GM10266 (cell line): ENCODE data around the gene TAF12.
"Not testable (repeated sequence)": the region's sequence is repeated elsewhere in the genome, so short reads cannot be mapped to it uniquely, and the experiment has no call there.

ENCODE experiments used
- DNase-seq: peaks from one replicate; pipeline ENCODE4 v3.0.0; 2012; ENCODE audit errors: extremely low spot score
- TF ChIP-seq, protein P1 (sequence below): IDR thresholded peaks from 2 replicates; pipeline ENCODE4 v1.5.1; 2012; ENCODE audit warnings: mild to moderate bottlenecking, low read depth; ENCODE audit not compliant: control insufficient read depth, insufficient read depth; ENCODE audit errors: missing control alignments

TAF12 gene

DNA sequence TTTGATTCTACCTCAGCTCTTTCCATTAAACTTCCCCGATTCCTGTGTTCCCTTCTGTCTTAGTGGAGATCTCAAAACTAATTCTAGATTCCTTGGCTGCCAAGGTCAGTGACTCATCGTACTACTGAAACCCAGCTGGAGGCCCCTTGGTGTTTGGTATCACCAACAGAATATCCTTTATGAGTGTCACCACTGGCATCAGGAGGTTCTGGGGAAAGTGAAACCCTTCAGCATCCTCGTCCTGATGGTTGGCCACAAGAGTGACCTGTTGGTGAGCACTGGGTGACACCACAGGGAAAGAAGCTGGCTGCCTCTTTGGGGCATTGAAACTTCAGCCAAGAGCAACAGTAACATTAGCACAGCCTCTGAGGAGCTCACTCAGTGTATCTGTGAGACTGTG lies 41.2 kb downstream of the TAF12 start:
- TF ChIP-seq, protein P1, sequence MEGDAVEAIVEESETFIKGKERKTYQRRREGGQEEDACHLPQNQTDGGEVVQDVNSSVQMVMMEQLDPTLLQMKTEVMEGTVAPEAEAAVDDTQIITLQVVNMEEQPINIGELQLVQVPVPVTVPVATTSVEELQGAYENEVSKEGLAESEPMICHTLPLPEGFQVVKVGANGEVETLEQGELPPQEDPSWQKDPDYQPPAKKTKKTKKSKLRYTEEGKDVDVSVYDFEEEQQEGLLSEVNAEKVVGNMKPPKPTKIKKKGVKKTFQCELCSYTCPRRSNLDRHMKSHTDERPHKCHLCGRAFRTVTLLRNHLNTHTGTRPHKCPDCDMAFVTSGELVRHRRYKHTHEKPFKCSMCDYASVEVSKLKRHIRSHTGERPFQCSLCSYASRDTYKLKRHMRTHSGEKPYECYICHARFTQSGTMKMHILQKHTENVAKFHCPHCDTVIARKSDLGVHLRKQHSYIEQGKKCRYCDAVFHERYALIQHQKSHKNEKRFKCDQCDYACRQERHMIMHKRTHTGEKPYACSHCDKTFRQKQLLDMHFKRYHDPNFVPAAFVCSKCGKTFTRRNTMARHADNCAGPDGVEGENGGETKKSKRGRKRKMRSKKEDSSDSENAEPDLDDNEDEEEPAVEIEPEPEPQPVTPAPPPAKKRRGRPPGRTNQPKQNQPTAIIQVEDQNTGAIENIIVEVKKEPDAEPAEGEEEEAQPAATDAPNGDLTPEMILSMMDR: no peak
- DNase-seq: no peak

DNA sequence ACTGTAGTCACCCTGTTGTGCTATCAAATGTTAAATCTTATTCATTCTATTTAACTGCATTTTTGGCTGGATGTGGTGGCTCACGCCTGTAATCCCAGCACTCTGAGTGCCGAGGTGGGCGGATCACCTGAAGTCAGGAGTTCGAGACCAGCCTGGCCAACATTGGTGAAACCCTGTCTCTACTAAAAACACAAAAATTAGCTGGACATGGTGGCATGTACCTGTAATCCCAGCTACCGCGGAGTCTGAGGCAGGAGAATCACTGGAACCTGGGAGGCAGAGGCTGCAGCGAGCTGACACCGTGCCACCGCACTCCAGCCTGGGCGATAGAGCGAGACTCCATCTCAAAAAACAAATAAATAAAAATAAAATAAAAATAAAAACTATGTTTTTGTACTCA lies 46.6 kb downstream of the TAF12 start:
- not testable (repeated sequence) for DNase-seq

DNA sequence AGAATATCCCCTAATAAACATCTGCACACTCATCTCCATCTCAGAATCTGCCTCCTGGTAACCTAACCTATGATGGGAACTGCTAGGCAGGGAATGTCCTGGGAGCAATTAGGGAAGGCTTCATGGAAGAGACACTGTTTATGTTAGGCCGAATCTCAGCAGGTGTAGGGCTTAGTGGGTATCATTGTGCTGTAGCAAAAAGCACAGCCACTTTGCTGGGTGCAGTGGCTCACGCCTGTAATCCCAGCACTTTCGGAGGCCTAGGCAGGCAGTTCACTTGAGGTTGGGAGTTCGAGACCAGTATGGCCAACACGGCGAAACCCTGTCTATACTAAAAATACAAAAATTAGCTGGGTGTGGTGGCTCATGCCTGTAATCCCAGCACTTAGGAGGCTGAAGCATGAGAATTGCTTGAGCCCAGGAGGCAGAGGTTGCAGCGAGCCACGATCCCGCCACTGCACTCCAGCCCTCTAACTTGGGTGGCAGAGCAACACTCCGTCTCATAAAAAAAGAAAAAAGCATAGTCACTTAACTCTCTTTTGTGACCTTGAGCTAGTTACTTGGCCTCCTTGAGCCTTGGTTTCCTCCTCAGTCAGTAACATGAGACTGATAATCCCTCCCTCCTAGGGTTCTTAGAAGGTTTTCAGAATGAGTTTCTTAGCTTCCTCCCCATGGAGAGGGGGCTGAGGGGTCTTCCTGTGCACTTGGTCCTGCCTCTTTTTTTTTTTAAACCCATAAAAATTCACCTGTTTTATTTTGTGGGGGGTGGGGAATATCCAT lies 47.3 kb downstream of the TAF12 start:
- TF ChIP-seq, protein P1: no peak
- DNase-seq: no peak

DNA sequence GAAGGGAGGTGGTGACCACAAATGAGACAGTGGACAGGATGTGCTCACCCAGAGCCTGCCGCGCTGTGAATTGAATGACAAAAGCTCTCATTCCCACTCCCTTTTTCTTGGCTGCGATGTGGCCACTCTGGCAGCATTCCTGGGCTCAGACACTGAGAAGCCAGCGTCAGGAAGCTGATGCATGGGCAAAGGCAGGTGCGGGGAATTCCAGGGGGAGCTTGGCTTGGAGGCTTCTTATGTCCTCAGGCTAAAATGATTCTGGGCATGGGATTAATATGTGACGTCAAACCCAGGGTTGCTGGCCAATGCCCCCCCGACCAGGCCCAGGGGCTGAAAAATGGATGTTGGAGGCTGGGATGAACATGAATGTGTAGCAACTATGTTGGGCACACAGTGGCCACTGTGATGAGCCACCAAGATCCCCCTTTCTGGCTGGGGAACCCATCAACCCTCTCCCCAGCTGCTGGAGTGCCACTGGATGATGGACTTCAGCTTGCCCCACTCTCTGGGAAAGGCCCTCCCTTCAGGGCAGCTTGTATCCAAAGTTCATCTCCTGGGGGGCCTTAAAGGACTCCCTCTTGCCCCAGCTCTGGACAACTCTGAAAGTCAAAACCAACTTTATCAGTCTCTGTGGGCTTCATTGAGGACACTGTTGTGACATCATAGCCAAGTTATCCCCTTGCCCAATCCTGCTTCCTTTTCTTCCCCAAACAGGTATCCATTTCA lies 48.0 kb downstream of the TAF12 start:
- not testable (repeated sequence) for DNase-seq

DNA sequence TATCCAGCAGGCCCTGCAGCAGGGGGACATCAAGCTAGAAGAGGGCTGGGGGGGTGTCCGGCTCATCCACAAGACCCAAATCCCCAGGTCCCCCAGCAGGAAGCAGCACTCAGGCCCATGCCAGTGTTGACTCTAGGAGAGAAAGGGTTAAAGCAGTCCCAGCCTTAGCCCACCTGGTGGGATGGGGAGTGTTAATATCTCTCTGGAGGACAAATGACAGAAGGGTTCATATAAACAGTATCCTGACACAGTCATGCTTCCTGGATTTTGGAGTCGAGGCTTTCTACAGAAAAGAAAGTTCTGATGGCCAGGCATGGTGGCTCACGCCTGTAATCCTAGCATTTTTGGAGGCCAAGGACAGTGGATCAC lies 48.9 kb downstream of the TAF12 start:
- not testable (repeated sequence) for DNase-seq

DNA sequence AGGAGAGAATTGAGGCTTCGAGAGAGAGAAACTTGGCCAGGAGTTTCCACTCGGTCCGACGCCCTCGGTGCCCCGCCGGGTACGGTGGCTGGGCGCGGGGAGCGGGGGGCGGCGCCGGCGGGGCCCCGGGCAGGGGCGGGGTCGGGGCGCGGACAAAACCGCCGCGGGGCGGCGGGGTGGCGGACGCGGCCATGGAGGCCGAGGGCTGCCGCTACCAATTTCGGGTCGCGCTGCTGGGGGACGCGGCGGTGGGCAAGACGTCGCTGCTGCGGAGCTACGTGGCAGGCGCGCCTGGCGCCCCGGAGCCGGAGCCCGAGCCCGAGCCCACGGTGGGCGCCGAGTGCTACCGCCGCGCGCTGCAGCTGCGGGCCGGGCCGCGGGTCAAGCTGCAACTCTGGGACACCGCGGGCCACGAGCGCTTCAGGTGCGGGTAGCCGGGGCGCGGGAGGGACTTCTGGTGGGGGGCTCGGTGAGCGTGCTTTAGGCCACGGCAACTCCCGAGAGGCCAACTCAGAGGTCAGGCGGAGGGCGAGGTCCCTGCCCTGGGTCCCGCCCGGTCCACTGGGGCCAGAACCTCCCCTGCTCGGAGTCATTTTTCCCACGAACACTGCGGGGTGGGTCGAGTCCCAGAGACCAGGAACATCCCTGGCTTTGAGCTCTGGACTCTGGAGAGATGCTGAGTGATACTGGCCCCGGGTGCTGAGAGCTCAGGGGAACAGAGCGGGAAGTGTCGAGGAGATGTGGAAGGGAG lies 50.4 kb downstream of the TAF12 start:
- peak; percentile 66 for DNase-seq

DNA sequence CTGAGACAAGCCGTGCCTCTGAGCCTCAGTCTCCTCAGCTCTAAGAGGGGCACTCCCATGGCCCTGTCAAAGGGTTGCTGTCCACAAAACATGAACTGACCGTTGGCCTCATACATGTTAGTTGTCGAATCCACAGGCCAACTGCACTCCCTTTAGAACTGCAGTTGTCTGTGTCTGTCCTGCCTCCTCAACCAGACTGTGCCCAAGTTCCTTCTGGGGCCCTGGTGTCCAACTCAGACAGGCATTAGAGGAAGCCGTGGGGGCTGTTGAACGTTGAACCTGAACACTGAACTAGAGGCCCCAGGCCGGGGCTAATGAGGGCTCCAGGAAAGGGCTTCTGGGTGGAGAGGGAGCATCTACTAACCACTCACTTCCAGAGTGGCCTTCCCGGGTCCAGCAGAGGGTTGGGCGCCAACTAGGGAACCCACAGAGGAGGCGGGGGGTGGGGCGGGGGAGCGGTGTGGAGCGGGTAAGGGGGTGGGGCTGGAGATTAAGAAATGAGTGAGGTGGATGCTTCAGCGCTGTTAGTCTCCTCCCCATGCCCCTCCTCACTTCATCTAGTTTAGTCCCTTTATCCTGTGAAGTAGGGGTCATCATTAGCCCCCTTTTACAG lies 51.1 kb downstream of the TAF12 start, which contains the start of gene RAB42:
TSS of gene RAB42 (plus strand) at position 558 of the 613 bp plus-strand sequence. CDS start 247 bp downstream, outside the sequence.
- TF ChIP-seq, protein P1: no peak
- peak; percentile 46 for DNase-seq

More for the DNA sequence above, 50.4 kb downstream of the TAF12 start:
- TF ChIP-seq, protein P1: no peak

DNA sequence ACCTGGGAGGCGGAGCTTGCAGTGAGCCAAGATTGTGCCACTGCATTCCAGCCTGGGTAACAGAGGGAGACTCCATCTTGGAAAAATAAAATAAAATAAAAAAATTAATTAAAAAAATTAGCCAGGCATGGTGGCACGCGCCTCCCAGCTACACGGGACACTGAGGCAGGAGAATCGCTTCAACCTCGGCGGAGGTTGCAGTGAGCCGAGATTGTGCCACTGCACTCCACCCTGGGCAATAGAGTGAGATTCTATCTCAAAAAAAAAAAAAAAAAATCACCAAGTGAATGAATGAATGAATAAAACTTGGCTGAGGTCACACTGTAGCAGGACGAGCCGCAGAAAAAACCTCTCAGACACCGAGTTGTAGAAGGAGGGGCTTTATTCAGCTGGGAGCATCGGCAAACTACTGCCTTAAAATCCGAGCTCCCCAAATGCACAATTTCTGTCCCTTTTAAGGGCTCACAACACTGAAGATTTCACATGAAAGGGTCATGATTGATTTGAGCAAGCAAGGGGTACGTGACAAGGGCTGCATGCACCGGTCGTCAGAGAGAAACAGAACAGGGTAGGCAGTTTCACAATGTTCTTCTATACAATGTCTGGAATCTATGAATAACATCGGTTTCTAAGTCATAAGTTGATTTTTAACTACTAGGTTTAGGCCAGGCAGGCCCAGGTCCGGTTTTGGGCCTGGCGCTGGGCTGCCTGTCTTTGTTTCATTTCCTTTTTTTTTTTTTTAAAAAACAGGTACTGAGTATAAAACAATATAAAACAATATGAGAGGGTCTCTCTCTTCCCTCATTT lies 56.1 kb downstream of the TAF12 start:
- DNase-seq: not testable (repeated sequence)

DNA sequence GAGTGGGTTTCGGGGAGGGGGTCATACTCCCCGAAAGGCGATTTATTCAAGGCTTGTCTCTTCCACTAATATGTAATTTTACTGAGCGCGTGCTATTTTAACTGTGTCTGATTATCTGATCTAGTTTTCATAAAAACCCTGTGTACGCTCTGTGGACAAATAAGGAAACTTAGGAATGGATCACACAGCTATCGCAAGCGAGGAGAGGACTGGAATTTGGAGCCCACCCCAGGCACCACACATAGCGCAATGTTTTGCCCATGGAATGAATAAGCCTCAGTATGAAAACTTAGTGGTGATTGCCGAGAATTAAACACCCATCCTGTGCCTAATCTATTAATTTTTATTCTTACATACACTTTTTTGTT lies 60.6 kb downstream of the TAF12 start:
- no peak for DNase-seq

More for the DNA sequence above, 60.6 kb downstream of the TAF12 start:
- TF ChIP-seq, protein P1: no peak
